ENCODE results near the gene ESAM. TPM values are rescaled to one million over a fixed set of nuclear protein-coding genes. Genes with fewer than 3 reads are reported as not detected.

ESAM gene
- 0.43 and 0.97 TPM in 2 replicates for total RNA-seq

DNA sequence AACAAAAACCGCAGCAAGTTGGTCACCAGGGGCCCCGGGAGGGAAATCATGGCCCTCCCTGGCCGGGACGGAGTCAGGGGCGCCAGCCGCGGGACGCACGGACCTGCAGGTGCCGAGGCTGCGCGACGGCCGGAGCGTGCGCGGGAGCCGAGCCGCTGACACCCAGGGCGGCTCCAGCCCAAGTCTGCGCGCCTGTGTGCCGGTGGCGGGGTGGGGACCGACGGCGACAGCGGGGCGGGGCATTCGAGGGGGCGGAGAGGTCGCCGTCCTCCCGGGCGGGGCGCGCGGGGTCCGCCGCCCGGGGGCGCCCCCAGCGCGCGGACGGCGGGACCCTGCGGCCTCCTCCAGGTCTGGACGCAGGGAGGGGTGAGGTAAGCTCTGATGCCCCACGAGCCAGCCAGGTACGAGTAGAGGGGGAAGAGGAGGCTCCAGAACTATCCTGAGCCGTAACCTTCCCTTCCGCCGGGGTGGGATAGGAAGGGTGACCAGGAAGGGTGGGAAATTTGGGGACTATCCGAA is at the start of gene ESAM:
Gene ESAM (minus strand): TSS at position 186 of the 519 bp plus-strand sequence. CDS start 136 bp downstream, at position 50.
- no peak for TF ChIP-seq CTCF (IDR thresholded peaks at IDR 0.05; ENCODE audit: insufficient read depth, low read depth, low read length)
- no peak for DNase-seq (ENCODE audit: low read depth)
- peak within 1 kb of the TSS; percentile 68 for H3K4me3 ChIP-seq (ENCODE audit: low read depth, low read length)

DNA sequence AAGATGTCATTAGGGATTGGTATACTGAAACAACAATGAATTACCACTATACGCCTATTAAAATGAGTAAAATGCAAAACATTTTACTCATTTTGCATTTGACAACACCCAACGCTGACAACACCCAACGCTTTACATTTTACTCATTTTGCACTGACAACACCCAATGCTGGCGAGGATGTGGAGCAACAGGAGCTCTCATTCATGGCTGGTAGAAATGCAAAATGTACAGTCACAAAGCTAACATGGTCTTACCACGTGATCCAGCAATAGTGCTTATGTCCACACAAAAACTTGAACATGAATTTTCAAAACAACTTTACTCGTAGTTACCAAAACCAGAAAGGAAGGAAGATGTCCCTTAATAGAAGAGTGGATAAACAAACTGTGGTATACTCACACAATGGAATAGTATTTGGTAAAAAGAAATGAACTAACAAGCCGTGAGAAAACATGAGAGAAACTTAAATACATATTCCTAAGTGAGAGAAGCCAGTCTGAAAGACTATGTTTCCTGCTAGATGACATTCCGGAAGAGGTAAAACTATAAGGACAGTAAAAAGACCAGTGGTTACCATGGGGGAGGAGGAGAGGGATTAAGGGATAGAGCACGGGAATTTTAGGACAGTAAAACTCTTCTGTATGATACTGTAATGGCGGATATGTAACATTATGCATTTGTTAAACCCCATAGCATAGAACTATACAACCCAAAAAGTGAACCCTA is 49.5 kb upstream of the ESAM start:
- TF ChIP-seq CTCF (IDR thresholded peaks at IDR 0.05; ENCODE audit: insufficient read depth, low read depth, low read length) = no peak
- no peak overlapping the region for H3K4me3 ChIP-seq (ENCODE audit: low read depth, low read length)
- DNase-seq (ENCODE audit: low read depth) = no peak

- H3K4me3 ChIP-seq (ENCODE audit: low read depth, low read length) = no peak overlapping the region
- DNase-seq (ENCODE audit: low read depth) = no peak
- TF ChIP-seq CTCF (IDR thresholded peaks at IDR 0.05; ENCODE audit: insufficient read depth, low read depth, low read length) = no peak
These were observed 45.7 kb upstream of the ESAM start for GRCh38 chr11:124807660-124808270.

- no peak overlapping the region for H3K4me3 ChIP-seq (ENCODE audit: low read depth, low read length)
- TF ChIP-seq CTCF (IDR thresholded peaks at IDR 0.05; ENCODE audit: insufficient read depth, low read depth, low read length) = no peak
- DNase-seq (ENCODE audit: low read depth) = no peak
These were observed 45.1 kb upstream of the ESAM start for GRCh38 chr11:124807201-124807600.

- DNase-seq (ENCODE audit: low read depth) = no peak
These were observed 42.8 kb upstream of the ESAM start for GRCh38 chr11:124804884-124805283.

DNA sequence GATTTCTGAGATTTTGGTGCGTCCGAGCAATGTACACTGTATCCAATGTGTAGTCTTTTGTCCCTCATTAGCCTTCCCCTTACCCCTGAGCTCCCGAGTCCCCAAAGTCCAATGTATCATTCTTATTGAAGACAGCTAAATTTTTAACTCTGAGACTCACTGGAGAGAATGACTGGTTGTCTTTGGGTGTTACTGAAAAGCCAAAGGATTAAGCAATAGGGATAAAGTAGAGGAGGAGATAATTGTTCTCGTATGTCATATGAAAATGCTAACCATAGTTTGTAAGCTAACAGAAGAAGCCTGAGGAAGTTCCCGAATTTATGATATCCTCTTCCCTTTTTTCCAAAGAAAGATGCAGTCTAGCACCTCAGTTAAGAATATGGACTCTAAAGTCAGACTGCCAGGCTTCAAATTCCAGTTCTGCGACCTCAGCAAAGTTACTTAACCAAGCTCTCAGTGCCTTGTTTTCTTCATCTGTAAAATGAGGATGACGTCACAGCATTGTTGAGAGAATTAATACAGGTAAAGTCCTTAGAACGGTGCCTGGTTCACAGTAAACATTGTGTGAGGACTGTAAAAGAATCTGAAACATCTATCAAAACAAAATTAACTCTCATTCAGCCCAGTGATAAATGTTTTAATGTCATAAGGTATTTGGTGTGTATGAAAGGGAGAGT is 39.7 kb upstream of the ESAM start:
- no peak overlapping the region for H3K4me3 ChIP-seq (ENCODE audit: low read depth, low read length)
- TF ChIP-seq CTCF (IDR thresholded peaks at IDR 0.05; ENCODE audit: insufficient read depth, low read depth, low read length) = no peak
- peak; percentile 32 for DNase-seq (ENCODE audit: low read depth)

More at GRCh38 chr11:124804884-124805283, 42.8 kb upstream of the ESAM start:
- H3K4me3 ChIP-seq (ENCODE audit: low read depth, low read length) = no peak overlapping the region
- no peak for TF ChIP-seq CTCF (IDR thresholded peaks at IDR 0.05; ENCODE audit: insufficient read depth, low read depth, low read length)

All from fibroblast of villous mesenchyme (primary cell).